ENCODE data around the gene DAZ1. TPM values are rescaled to one million over a fixed set of nuclear protein-coding genes. Genes with fewer than 3 reads are reported as not detected.

DAZ1 gene
- total RNA-seq: not detected in 2 replicates

DNA sequence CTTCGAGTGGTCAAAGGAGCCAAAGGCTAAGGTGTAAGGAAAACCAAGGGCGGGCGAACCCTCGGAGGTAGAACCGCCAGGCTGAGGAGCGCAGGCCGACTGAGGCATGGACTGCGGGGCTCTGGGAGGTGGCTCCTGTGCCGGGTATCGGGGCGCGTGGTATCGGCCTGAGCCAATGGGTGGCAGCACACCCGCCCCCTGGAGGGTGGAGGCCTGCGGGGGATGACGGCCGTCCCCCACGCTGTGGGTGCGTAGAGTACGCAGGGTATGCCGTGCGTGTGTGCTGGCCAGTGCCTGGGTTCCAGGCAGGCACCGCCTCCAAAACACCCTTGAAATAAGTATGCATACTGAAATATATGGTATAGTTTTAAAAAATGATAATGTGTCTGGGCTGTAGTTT, at the start of gene DAZ1:
Gene DAZ1 (minus strand): TSS at position 101 of the 400 bp plus-strand sequence. CDS start 208 bp downstream, outside the sequence.

GRCh38 chrY:23219233-23219632, 20.4 kb upstream of the DAZ1 start, which contains the start of gene DAZ2:
Gene DAZ2, plus strand, starts transcription at chrY:23219533. Its CDS starts 208 bp downstream, at chrY:23219741.

Other genes with a start within 250 kb of the DAZ1 start
- not detected in 2 replicates for gene BPY2, start 214.7 kb downstream of the DAZ1 start, total RNA-seq
- not detected in 2 replicates for gene DAZ2, start 20.5 kb upstream of the DAZ1 start, total RNA-seq